Measurements from ENCODE around the gene SPAG7. TPM values are rescaled to one million over a fixed set of nuclear protein-coding genes. Genes with fewer than 3 reads are reported as not detected.

Gene SPAG7, protein sequence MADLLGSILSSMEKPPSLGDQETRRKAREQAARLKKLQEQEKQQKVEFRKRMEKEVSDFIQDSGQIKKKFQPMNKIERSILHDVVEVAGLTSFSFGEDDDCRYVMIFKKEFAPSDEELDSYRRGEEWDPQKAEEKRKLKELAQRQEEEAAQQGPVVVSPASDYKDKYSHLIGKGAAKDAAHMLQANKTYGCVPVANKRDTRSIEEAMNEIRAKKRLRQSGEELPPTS
- polyA plus RNA-seq = 44.8 and 73.7 TPM in 2 replicates

DNA sequence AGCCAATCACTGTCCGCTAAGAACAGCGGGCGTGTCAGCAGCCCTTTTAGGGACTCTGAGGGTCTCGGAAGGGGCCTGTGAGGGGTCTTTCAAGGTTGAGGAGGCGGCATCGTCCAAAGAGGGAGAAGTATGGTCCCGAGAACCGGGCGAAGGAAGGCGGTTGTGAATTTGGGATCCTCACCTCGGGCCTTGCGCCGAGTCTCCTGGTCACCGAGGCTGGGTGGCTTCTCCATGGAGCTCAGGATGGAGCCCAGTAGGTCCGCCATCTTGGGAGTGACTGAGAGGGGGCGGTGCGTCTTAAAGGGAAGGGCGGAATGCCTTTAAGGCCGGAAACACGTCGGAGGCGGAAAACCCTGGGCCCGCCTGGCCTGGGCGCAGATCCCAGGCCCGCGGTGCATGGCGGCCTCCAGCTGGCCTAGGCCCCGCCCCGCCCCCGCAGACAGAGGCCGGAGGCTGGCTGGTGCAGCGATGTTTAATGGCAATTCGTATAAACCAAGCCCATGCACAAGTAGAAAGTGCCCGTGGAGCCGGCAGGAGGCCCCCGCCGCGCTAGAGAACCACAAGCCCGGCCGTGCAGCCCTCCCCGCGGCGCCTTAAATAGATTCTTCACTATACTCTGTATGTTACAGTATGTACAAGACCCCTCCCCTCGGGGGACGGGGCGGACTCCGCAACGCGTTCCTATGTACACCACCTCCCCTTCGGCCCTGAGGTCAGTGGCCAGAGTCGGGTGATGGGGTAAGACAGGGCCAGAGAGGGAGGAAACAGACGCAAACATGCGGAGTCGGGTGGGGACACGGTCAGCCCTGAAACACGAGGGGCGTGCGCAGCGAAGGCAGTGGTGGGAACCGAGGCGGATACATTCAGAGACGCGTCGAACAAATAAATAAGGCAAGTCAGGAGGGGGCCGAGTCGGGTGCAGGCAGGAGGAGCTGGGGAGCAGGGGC, at the start of gene SPAG7:
Gene SPAG7, minus strand, starts transcription at position 279 of the 947 bp plus-strand sequence. Its CDS starts 13 bp downstream, at position 266.

DNA sequence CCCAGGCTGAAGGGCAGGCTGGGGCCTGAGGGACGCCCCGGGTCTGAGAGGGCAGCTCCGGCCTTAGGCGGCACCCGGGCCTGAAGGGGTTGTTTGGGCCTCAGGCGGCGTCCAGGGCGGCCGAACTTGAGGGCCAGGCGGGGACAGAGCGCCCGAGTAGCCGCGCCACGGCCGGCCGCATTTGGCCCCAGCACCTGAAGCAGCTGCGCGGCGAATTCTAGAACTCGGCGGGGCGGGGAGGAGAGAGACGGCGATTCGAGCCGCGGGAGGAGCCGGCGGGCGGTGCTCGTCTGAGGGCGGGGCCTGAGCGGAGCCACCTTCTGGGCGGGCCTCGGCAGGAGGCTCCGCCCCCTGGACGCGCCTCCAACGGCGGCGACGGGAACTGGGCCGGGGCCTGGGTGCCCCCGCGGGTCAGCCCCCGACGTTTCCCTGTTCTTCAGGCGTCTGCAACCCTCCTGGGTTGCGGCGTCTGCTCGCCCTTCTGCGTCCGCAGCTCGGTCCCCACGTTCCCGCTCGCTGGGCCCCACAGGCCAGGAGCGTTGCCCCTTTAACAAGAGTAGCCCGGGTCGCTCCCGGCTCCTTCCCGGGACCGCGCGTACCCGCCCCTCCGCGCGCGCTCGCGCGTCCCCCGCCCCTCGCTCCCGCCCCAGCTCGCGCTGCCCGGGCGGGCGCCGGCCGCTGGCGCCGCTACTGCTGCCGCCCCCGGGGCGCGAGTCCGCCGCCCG, 29.8 kb upstream of the SPAG7 start, which contains the start of the genes INCA1 and KIF1C:
Gene INCA1, minus strand, starts transcription at position 221 of the 725 bp plus-strand sequence. CDS start 3,085 bp downstream, outside the sequence.
Gene KIF1C, plus strand, starts transcription at position 649 of the 725 bp plus-strand sequence. CDS start 2,297 bp downstream, outside the sequence.

DNA sequence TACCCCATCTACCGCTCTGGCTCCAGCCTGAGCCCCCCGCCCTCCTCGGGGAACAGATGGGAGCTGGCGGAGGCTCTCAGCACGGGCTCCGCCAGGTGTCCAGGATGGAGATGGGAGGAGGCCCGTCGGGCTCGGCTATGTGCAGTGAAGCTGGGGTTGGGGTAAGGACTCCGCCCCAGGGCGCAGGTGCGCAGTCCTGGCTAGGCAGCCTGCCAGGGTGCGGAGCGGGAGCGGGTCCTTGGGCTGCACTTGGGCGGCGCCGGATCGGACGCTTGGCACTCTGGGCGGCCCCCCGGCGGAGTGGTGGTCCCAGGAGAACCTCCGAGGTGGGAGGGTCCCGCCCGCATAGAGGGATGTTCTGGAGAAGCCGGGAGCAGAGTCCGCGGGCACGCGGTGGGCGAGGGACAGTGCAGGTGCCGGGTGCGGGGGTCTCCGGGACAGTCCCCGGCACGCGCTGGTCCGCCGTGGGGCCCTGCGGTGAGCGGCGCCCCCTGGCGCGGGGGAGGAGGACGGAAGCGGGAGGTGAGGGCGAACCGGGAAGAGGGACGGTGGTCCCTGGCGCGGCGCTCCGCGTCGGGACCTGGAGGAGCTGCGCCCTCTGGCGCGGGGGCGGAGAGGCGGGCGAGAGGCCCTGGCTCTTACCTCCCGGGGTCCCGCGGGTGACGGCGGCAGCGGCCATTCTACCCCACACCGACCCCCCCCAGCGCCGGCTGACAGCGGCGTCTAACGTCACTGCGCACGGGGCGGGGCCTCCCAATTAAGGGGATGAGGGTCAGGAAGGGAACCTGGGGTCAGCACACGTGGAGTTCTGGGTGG, 19.5 kb upstream of the SPAG7 start, which contains the start of gene CAMTA2:
Gene CAMTA2, minus strand, starts transcription at position 725 of the 816 bp plus-strand sequence. CDS start 1,453 bp downstream, outside the sequence.

DNA sequence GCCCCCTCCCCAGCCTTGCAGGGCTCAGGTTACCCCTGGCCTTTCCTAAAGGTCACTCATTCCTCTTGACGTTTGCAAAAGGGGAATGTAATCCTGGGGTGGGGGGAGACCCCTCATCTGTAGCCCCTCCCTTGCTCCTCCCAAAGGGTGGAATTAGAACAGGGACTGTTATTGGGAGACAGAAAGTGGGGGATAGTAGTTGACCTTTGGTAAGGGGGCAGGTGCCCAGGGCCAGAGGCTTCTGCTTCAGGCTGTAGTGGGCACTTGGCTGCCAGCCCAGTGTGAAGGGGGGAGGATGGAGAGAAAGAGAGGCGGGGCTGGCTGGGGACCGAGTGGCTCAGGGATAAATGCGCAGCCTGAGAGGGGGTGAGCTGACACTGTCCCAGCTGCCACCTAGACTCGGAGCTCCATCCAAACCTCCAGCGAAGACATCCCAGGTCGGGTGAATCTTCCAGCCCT, 16.8 kb downstream of the SPAG7 start, which contains the start of gene ENO3:
Gene ENO3, plus strand, starts transcription at position 374 of the 459 bp plus-strand sequence. CDS start 711 bp downstream, outside the sequence.

DNA sequence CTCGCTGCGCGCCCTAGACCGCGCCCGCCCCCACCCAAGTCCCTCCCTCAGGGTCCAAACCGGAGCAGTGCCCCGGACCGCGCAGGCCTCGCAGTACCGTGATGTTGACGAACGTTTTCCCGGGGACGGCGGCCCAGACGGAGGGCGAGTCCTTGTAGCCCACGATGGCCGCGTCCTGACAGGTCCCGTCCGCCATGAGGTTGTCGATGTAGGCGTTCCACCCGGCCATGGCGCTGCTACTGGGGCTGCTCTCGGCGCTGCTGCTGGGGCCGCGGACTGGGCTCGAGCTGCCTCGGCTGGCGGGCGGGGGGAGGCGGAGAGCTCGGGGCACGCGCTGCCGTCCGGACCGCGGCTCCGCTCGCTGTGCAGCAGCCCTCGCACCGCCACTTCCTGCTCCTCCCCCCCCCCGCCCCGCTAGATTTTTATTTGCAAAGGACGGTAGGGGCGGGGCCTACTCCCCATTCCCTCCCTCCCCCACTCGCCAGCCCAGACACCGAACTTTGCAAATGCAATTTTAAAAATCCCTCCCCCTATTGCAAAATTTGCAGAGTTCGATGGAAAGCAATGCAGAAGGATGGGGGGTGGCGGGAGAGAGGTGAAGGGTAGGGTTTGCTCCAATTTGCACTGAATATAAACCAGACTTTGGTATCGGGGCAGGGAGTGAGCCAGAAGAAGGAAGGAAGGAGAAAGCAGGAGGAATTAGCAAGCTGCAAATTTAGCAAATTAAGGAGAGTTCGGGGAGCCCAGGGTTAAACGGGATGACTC, 19.3 kb downstream of the SPAG7 start, which contains the start of gene PFN1:
Gene PFN1, minus strand, starts transcription at position 365 of the 765 bp plus-strand sequence. Its CDS starts 136 bp downstream, at position 229.

DNA sequence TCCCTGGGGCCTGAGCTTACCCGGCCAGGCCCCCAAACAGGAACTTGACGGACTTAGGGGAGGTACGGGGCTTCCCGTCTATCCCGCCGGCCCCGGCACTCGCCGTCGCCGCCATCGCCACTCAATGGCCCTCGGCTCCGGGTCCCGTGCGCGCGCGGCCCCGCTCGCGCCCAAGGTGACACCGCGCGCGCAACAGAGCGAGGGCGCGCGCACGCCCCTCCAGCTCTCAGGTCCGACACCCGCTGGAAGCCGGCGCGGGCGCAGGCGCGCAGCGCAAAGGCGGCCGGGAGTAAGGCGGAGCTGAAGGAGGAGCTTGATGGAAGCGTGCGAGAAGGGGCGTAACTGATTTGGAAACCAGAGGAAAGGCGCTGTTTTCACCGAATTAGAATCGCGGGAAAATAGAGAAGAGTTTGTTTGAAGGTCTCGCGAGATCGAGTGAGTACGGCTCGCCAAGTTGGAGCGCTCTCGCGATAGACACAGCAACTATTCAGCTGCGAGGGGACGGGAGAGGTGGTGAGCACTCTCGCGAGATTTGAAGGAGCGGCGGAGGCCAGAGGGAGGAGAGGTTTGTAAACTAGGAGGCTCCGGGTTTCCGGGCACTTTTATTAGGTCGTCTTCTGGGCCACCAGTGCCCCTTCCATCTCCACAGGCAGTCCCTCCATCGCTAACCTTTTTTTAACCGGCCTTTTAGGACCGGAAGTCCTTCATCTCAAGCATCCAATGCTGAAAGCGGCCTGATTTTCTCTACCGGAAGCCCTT, 27.6 kb downstream of the SPAG7 start, which contains the start of the genes RNF167 and SLC25A11:
Gene RNF167, plus strand, starts transcription at position 473 of the 759 bp plus-strand sequence. CDS start 642 bp downstream, outside the sequence.
Gene SLC25A11, minus strand, starts transcription at position 251 of the 759 bp plus-strand sequence. Its CDS starts 136 bp downstream, at position 115.

DNA sequence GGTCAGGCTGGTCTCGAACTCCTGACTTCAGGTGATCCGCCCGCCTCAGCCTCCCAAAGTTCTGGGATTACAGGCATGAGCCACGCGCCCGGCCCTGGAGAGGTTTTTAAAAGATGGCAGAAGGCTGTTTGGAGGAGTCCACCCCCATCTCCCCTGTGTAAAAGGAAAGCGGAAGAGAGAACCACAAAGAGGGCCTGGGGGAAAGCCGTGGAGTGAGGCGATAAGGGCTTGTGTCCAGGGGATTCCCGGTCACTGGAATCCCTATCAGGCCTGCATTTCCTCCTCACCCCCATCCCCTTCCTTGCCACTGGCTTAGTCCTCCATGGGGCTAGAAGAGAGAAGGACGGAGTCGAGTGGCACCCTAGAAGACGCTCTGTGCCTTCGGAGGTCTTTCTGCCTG, 35.7 kb downstream of the SPAG7 start, which contains the start of gene GP1BA:
Gene GP1BA, plus strand, starts transcription at position 315 of the 400 bp plus-strand sequence. CDS start 328 bp downstream, outside the sequence.

Other genes starting within 250 kb of the SPAG7 start
- gene MED11, start 236.4 kb downstream of the SPAG7 start, polyA plus RNA-seq = 72.1 and 82.0 TPM in 2 replicates
- gene ZMYND15, start 228.0 kb downstream of the SPAG7 start, polyA plus RNA-seq = not detected in 2 replicates
- 0.25 and 1.1 TPM in 2 replicates for gene CXCL16, start 227.9 kb downstream of the SPAG7 start, polyA plus RNA-seq
- gene TM4SF5, start 195.9 kb downstream of the SPAG7 start, polyA plus RNA-seq = not detected in 2 replicates
- gene VMO1, start 181.5 kb downstream of the SPAG7 start, polyA plus RNA-seq = not detected in 2 replicates
- gene GLTPD2, start 178.9 kb downstream of the SPAG7 start, polyA plus RNA-seq = not detected in 2 replicates
- 377 and 424 TPM in 2 replicates for gene PSMB6, start 171.7 kb downstream of the SPAG7 start, polyA plus RNA-seq
- gene PLD2, start 160.7 kb downstream of the SPAG7 start, polyA plus RNA-seq = 1.2 and 1.6 TPM in 2 replicates
- 9.8 and 11.1 TPM in 2 replicates for gene MINK1, start 134.5 kb downstream of the SPAG7 start, polyA plus RNA-seq
- gene C17orf107, start 68.3 kb downstream of the SPAG7 start, polyA plus RNA-seq = 0.75 TPM in 1 of 2 replicates, not detected in the other
- gene CHRNE, start 64.7 kb downstream of the SPAG7 start, polyA plus RNA-seq = not detected in 2 replicates
- 0.31 and 0.38 TPM in 2 replicates for gene GP1BA, start 35.5 kb downstream of the SPAG7 start, polyA plus RNA-seq
- gene SLC25A11, start 27.8 kb downstream of the SPAG7 start, polyA plus RNA-seq = 27.6 and 40.9 TPM in 2 replicates
- gene RNF167, start 27.5 kb downstream of the SPAG7 start, polyA plus RNA-seq = 37.3 and 38.4 TPM in 2 replicates
- gene PFN1, start 19.3 kb downstream of the SPAG7 start, polyA plus RNA-seq = 35.7 and 55.5 TPM in 2 replicates
- gene ENO3, start 16.7 kb downstream of the SPAG7 start, polyA plus RNA-seq = 2.1 and 2.4 TPM in 2 replicates
- gene CAMTA2, start 19.9 kb upstream of the SPAG7 start, polyA plus RNA-seq = 1.0 and 8.4 TPM in 2 replicates
- gene INCA1, start 29.7 kb upstream of the SPAG7 start, polyA plus RNA-seq = 2.1 and 2.5 TPM in 2 replicates
- 0.38 TPM in 1 of 2 replicates, not detected in the other for gene KIF1C, start 30.1 kb upstream of the SPAG7 start, polyA plus RNA-seq
- gene SLC52A1, start 67.6 kb upstream of the SPAG7 start, polyA plus RNA-seq = not detected in 2 replicates
- gene ZFP3, start 110.7 kb upstream of the SPAG7 start, polyA plus RNA-seq = 2.5 and 3.4 TPM in 2 replicates
- gene ZNF232, start 144.1 kb upstream of the SPAG7 start, polyA plus RNA-seq = 1.7 TPM in 1 of 2 replicates, not detected in the other
- 1.7 and 2.3 TPM in 2 replicates for gene USP6, start 148.2 kb upstream of the SPAG7 start, polyA plus RNA-seq
- 1.7 and 2.5 TPM in 2 replicates for gene ZNF594, start 224.1 kb upstream of the SPAG7 start, polyA plus RNA-seq

All from Purkinje cell (primary cell).